Heart right ventricle (tissue), 16 donors: ENCODE data around the gene LRFN3. TPM values are rescaled to one million over a fixed set of nuclear protein-coding genes. Genes with fewer than 3 reads are reported as not detected.

Experiments
- ATAC-seq, 8 donors: fragments of 200-7000 bp; cut with Tn5 transposase; one replicate each; pipeline ENCODE4 v1.9.1; 2020; ENCODE audit warnings: mild to moderate bottlenecking in 8 of 8, moderate library complexity in 8 of 8, moderate number of reproducible peaks in 1 of 8
- DNase-seq, 2 donors: peaks; one replicate each; pipeline ENCODE4 v3.0.0-alpha.2; 2020
- H3K27ac ChIP-seq, 10 donors: fragments of 200-600 bp; sonication (generic) in 2 of 10; one replicate each; pipeline versions ENCODE4 v1.5.0 to v1.8.0; 2020 to 2022; ENCODE audit warnings: mild to moderate bottlenecking in 3 of 10
- H3K27me3 ChIP-seq, 7 donors: fragments of 200-600 bp; one replicate each; pipeline ENCODE4 v1.8.0; 2021 to 2022; ENCODE audit warnings: mild to moderate bottlenecking in 2 of 7
- H3K36me3 ChIP-seq, 9 donors: fragments of 200-600 bp; sonication (generic) in 1 of 9; one replicate each; pipeline versions ENCODE4 v1.5.0 to v1.8.0; 2020 to 2022; ENCODE audit warnings: mild to moderate bottlenecking in 2 of 9
- H3K4me1 ChIP-seq, 9 donors: fragments of 200-600 bp; sonication (generic) in 1 of 9; one replicate each; pipeline versions ENCODE4 v1.5.0 to v1.8.0; 2020 to 2022; ENCODE audit warnings: mild to moderate bottlenecking in 4 of 9
- H3K4me3 ChIP-seq, 10 donors: fragments of 200-600 bp; sonication (generic) in 2 of 10; one replicate each; pipeline versions ENCODE4 v1.5.0 to v1.8.0; 2020 to 2022; ENCODE audit warnings: mild to moderate bottlenecking in 7 of 10, moderate library complexity in 2 of 10
- H3K9me3 ChIP-seq, 11 donors: fragments of 200-600 bp in 10 of 11; sonication (generic) in 2 of 11; one replicate each; pipeline versions ENCODE4 v1.5.0 to v1.8.0; 2013 to 2022; ENCODE audit warnings: mild to moderate bottlenecking in 2 of 11, control low read depth in 1 of 11, moderate library complexity in 1 of 11
- CTCF ChIP-seq, 9 donors: fragments of 200-600 bp; sonication (generic) in 2 of 9; IDR thresholded peaks; one replicate each; pipeline versions ENCODE4 v1.5.0 to v1.8.0; 2021 to 2022; ENCODE audit warnings: antibody characterized with exemption in 9 of 9, mild to moderate bottlenecking in 5 of 9, moderate library complexity in 1 of 9
- WGBS, 2 donors: extraction: QIAGEN DNeasy Blood & Tissue Kit; methylation state at CpG; one replicate each; pipeline ENCODE4 v1.1.7; 2013; ENCODE audit warnings: inconsistent platforms in 1 of 2; 5-methylcytosine and 5-hydroxymethylcytosine counted together
- intact Hi-C, 10 donors: fragments of 100-400 bp; cut with DNase I; formaldehyde crosslinking; loops; one replicate each; pipeline versions ENCODE4 v1.11.1 to v1.14.2; 2022
- long read RNA-seq, 3 donors: library from polyadenylated mRNA; unstranded; transcript quantifications; one replicate each; pipeline ENCODE4 v2.0.0, GENCODE V29; 2020 to 2021
- polyA plus RNA-seq, 2 donors: library from polyadenylated mRNA; stranded (reverse); fragments of 200-250 nt; gene quantifications; one replicate each; pipeline ENCODE4 v1.2.3, GENCODE V29; 2013
- total RNA-seq, 10 donors: library from RNA; stranded (reverse); fragmentation: NEBNext Ultra II Directional in 3 of 10; extraction: Animal tissue kit (Norgen Biotek cat#: 25700) in 3 of 10; gene quantifications; one replicate each; pipeline versions ENCODE4 v1.2.1 to v1.2.4, GENCODE V29; 2021 to 2023
- donor health status: Arrhythmogenic right ventricular cardiomyopathy.
- donor health status: ischemic (EF 13 %, LVEDD 7.1; RV severe dilation, severe dysfunction).
- donor health status: healthy with polysubstance abuse.
- donor health status: DM: no; HTN: yes; CAD: no.
- donor health status: DM: no; HTN: no; CAD: no.
- donor health status: ischemic (EF 25% LVEDD 6.9; RV normal size, moderate dysfunction).
- donor health status: ischemic (EF 25% LVEDD 5.7; RV mildly dilated, moderate dysfunction).
- donor health status: healthy.
- donor health status: DM: yes; HTN: yes; CAD: no.
- donor health status: Ischemic cardiomyopathy.
- donor health status: ischemic (EF 35%, LVEDD 5.7; RV mildly dilated, moderate dysfunction).
- donor health status: nonischemic (EF 11% LVEDD 7.7; RV severe dilation, severe dysfunction).
- donor health status: DM: yes; HTN: yes; CAD: no.
- donor health status: PGD.
- donor health status: ischemic (EF 29% LVEDD 5.4; RV normal size, mild dysfunction).
- donor health status: nonischemic (EF 23%, LVEDD 6.1; RV moderate dilation, normal function).

The LRFN3 gene
- total RNA-seq (1 to 10 TPM; 3.4 to 9.6 (median 5.8) TPM), polyA plus RNA-seq (1 to 10 TPM; 3.7 to 8.2 TPM)
- long read RNA-seq, donor 1, partial matches to known transcripts: 4 of 6 reads
- long read RNA-seq, donor 1, other reads (novel, unspliced or antisense): 1 of 6 reads
- long read RNA-seq, donor 2, partial matches to known transcripts: 7 of 8 reads
- long read RNA-seq, donor 2, other reads (novel, unspliced or antisense): 1 of 8 reads
- long read RNA-seq, donor 3, partial matches to known transcripts: 4 of 6 reads
- long read RNA-seq, donor 3, other reads (novel, unspliced or antisense): 0 of 6 reads

GRCh38 chr19:35935911-35936737, at the start of gene LRFN3:
TSS of gene LRFN3 (plus strand) at chr19:35936374. CDS start at chr19:35939426, 3,052 bp downstream.
- no peaks in the 10 kb centered on the region for H3K9me3 ChIP-seq
- intact Hi-C loops: loop anchor here in 5 of 10 donors (10.0 kb wide), 4 partner anchors 161 to 391 kb away; partner anchors contain the start of genes ARHGAP33 (in 2 of the 5), IGFLR1 (in 2 of the 5), LIN37 (in 2 of the 5) and PSENEN (in 2 of the 5)
- no peak for TF ChIP-seq CTCF (IDR thresholded peaks at IDR 0.05)
- ATAC-seq (peak in 7 of 8 donors; percentile 7 to 52 (median 37)), DNase-seq (peak; percentile 67 to 78)
- 1% methylated on average over 44 to 68 of the region's 68 CpGs for WGBS, 2 donors
- H3K36me3 ChIP-seq: peaks cover 0 to 21% (median 0%) of the 10 kb centered on the region in 9 donors
- H3K27ac ChIP-seq: peak within 1 kb of the TSS; percentile 14 to 86 (median 77)
- peak within 1 kb of the TSS; percentile 44 to 69 (median 64) for H3K4me3 ChIP-seq
- peaks cover 0 to 21% (median 0%) of the 10 kb centered on the region in 7 donors for H3K27me3 ChIP-seq
- H3K4me1 ChIP-seq: peaks cover 3 to 39% (median 26%) of the 10 kb centered on the region in 9 donors

- no peak overlapping the region for H3K4me3 ChIP-seq
- DNase-seq (no peak), ATAC-seq (peak in 1 of 8 donors; percentile 8)
- H3K9me3 ChIP-seq: no peaks in the 10 kb centered on the region
- peaks cover 0 to 54% (median 15%) of the 10 kb centered on the region in 9 donors for H3K36me3 ChIP-seq
- H3K27ac ChIP-seq: no peak overlapping the region
- no peaks in the 10 kb centered on the region for H3K4me1 ChIP-seq
- H3K27me3 ChIP-seq: no peaks in the 10 kb centered on the region
- 94 to 95% methylated on average over 5 of the region's 5 CpGs for WGBS, 2 donors
- intact Hi-C loops: no loop called here
- TF ChIP-seq CTCF (IDR thresholded peaks at IDR 0.05): no peak
Measured at GRCh38 chr19:35887197-35887596, 49.0 kb upstream of the LRFN3 start.

GRCh38 chr19:35888398-35888797, 47.8 kb upstream of the LRFN3 start:
- Histone ChIP-seq H3K27me3 (no peaks in the 10 kb centered on the region), H3K36me3 (peaks cover 0 to 66% (median 21%) of the 10 kb centered on the region in 9 donors), H3K4me1 (no peaks in the 10 kb centered on the region), H3K27ac (no peak overlapping the region), H3K4me3 (no peak overlapping the region), H3K9me3 (no peaks in the 10 kb centered on the region)
- intact Hi-C loops: no loop called here
- no peak for DNase-seq
- TF ChIP-seq CTCF (IDR thresholded peaks at IDR 0.05): no peak
- WGBS, 2 donors: 92 to 93% methylated on average over 9 of the region's 9 CpGs
- no peak for ATAC-seq

- WGBS, 2 donors: 94% methylated on average over 18 of the region's 18 CpGs
- TF ChIP-seq CTCF (IDR thresholded peaks at IDR 0.05): no peak
- no peak overlapping the region for H3K27ac ChIP-seq
- H3K27me3 ChIP-seq: no peaks in the 10 kb centered on the region
- no peak overlapping the region for H3K4me3 ChIP-seq
- DNase-seq (no peak), ATAC-seq (peak in 1 of 8 donors; percentile 57)
- H3K4me1 ChIP-seq: no peaks in the 10 kb centered on the region
- peaks cover 0 to 77% (median 21%) of the 10 kb centered on the region in 9 donors for H3K36me3 ChIP-seq
- H3K9me3 ChIP-seq: no peaks in the 10 kb centered on the region
- intact Hi-C loops: no loop called here
Measured at GRCh38 chr19:35889370-35890112, 46.6 kb upstream of the LRFN3 start.
